ENCODE measurements around the gene WDR35. TPM values are rescaled to one million over a fixed set of nuclear protein-coding genes. Genes with fewer than 3 reads are reported as not detected.
"Not testable (repeated sequence)": the region's sequence is repeated elsewhere in the genome, so short reads cannot be mapped to it uniquely, and the experiment has no call there.

The WDR35 gene
- total RNA-seq, 1 donor, result 21.0 TPM

DNA sequence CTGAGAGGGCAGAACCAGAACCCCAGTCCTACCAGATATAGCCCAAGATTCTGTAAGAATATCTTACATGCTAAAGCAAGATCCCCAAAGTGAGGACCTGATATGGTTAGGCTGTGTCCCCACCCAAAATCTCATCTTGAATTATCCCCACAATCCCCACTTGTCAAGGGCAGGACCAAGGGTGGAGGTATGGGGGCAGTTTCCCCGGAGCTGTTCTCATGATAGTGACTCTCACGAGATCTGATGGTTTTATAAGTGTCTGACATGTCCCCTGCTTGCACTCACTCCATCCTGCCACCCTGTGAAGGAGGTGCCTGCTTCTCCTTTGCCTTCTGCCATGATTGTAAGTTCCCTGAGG lies 108.0 kb downstream of the WDR35 start:
- DNase-seq (ENCODE audit: low read depth), result no peak
- TF ChIP-seq, protein P1, sequence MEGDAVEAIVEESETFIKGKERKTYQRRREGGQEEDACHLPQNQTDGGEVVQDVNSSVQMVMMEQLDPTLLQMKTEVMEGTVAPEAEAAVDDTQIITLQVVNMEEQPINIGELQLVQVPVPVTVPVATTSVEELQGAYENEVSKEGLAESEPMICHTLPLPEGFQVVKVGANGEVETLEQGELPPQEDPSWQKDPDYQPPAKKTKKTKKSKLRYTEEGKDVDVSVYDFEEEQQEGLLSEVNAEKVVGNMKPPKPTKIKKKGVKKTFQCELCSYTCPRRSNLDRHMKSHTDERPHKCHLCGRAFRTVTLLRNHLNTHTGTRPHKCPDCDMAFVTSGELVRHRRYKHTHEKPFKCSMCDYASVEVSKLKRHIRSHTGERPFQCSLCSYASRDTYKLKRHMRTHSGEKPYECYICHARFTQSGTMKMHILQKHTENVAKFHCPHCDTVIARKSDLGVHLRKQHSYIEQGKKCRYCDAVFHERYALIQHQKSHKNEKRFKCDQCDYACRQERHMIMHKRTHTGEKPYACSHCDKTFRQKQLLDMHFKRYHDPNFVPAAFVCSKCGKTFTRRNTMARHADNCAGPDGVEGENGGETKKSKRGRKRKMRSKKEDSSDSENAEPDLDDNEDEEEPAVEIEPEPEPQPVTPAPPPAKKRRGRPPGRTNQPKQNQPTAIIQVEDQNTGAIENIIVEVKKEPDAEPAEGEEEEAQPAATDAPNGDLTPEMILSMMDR (IDR thresholded peaks at IDR 0.05; ENCODE audit: insufficient read depth, low read length), result no peak
- no peak overlapping the region for H3K4me3 ChIP-seq (ENCODE audit: low read depth, low read length)

DNA sequence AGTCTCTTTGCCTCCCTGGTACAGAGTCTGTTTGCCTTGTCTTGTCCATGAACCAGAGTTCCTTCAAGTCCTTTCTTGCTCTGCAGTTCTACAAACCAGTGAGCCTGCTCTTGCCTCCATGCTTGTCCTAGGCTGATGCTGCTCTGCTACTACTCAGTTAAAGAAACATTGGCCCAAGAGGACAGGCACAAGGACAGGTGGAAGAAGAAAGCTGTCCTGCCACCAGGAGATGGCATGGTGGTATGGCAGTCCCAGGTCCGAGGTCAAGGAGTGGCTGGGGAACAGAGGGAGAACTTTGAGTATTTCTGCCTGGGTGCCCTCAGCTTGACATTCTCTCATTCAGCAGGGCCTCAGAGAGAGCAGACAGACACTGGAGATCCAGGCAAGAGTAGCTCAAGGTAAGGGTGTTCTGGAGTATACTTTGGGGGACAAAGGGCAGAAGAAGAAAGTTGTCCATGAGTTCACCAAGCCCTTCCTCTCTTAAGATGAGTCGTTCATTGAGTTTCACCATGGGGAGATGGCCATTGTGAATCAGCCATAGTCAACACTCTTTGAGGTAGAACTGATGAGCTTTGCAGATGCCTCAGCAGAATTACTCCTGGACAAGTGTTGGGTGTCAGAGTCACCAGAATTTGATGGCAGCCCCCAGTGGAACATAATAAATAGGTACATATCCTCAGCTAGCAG lies 108.5 kb downstream of the WDR35 start:
- no peak for DNase-seq (ENCODE audit: low read depth)
- H3K4me3 ChIP-seq (ENCODE audit: low read depth, low read length), result no peak overlapping the region
- TF ChIP-seq, protein P1 (IDR thresholded peaks at IDR 0.05; ENCODE audit: insufficient read depth, low read length), result no peak

DNA sequence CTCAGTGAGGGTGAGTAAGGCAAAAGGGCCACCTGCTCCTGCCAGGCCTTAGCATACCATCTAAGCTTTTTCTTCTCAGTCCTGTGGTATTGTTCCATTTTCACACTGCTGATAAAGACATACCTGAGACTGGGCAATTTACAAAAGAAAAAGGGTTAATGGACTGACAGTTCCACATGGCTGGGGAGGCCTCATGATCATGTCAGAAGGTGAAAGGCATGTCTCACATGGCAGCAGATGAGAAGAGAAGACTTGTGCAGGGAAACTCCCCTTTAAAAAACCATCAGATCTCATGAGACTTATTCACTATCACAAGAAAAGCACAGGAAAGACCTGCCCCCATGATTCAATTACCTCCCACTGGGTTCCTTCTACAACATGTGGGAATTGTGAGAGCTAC lies 109.7 kb downstream of the WDR35 start:
- not testable (repeated sequence) for H3K4me3 ChIP-seq (ENCODE audit: low read depth, low read length); DNase-seq (ENCODE audit: low read depth)

DNA sequence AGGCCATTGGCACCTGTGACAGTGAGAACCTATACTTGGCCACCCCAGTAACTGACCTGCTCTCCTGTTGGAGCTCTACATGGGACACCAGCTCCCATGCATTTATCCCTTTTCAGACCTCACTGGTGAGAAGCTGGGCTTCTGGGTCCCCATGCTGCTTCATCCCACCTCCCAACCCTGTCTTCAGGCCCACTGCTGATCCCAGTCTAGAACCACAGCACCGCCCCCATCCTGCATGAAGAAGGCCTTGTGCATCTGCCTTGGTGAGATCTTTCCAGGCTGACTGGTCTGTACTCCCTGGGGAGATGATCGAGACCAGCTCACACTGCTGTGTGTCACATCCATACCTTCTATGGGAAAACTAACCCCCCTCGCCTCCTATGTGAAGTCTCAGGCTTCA lies 110.8 kb downstream of the WDR35 start:
- no peak overlapping the region for H3K4me3 ChIP-seq (ENCODE audit: low read depth, low read length)
- TF ChIP-seq, protein P1 (IDR thresholded peaks at IDR 0.05; ENCODE audit: insufficient read depth, low read length), result no peak
- DNase-seq (ENCODE audit: low read depth), result no peak

DNA sequence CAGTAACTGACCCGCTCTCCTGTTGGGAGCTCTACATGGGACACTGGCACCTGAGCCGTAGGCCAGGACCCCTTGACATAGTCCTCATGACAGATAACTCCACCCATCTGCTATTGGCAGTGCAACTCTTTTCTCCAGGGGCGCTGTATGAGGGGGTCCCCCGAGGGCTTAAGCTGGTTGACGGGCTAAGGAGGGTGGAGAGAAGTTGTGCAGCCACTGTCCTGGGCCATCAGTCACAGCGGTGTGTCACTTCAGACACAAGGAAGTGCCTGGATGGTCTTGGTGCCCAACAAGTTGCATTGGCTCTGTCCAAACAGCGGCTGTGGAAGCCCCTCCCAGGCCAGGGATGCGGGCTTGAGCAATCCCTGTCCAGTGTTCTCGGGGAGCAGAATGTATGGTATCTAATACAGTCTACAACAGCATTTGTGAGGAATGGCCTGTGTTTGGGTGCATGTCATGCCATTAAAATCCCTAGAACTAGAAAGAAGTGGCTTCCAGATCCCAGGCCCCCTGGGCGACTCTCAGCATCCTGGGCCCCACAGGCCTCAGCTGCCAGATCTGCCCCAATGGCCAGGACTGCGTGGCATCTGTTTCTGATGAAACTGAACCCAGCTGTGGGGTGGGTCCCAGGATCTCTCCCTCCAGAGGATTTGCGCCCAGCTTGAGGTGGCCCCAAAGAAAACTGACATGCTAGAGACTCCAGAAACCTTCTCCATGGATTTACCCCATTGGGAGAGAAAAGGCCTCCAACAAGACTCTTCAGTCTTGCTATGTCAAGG lies 111.4 kb downstream of the WDR35 start:
- no peak for DNase-seq (ENCODE audit: low read depth)
- H3K4me3 ChIP-seq (ENCODE audit: low read depth, low read length), result no peak overlapping the region
- TF ChIP-seq, protein P1 (IDR thresholded peaks at IDR 0.05; ENCODE audit: insufficient read depth, low read length), result no peak

DNA sequence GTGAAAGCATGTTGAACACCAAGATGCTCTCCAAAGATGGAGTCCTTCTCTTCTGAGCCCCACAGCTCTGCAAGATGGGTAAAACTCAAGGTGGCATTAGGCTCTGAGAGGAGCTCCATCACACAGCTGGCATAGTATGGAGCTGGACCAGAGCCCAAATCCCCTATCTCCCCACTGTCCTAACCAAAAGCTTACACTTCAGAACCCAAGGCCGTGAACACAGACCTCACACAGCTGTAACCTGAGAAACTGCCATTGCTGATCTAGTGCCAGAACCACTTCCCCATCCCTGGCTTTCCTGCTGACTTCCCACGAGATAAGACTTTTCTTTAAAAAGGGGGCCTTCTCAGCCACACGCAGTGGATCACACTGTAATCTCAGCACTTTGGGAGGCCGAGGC lies 113.2 kb downstream of the WDR35 start:
- TF ChIP-seq, protein P1 (IDR thresholded peaks at IDR 0.05; ENCODE audit: insufficient read depth, low read length), result no peak
- DNase-seq (ENCODE audit: low read depth), result no peak
- no peak overlapping the region for H3K4me3 ChIP-seq (ENCODE audit: low read depth, low read length)

DNA sequence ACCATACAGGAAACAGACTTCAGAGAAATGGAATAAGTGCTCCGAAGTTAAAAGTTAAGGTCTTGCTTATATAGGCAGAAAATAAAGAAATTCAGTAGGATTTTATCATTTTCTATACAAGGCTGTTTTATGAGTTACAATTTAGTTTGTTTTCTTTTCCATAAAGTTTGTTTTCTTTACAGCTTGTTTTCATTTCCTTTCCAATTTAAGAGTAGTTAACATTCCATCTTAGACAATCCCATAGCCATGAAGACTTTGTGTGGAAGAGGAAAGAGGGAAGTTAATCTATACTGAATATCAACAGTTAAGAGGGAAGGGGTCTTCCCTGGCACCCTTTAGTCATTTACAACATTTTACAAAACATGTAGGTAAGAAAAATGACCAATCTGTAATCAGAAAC lies 114.6 kb downstream of the WDR35 start:
- TF ChIP-seq, protein P1 (IDR thresholded peaks at IDR 0.05; ENCODE audit: insufficient read depth, low read length), result no peak
- DNase-seq (ENCODE audit: low read depth), result no peak
- H3K4me3 ChIP-seq (ENCODE audit: low read depth, low read length), result no peak overlapping the region

Measured in fibroblast of the aortic adventitia (primary cell).